ENCODE results near the gene SERP1.
"Not testable (repeated sequence)": the region's sequence is repeated elsewhere in the genome, so short reads cannot be mapped to it uniquely, and the experiment has no call there.

SERP1 gene

GRCh38 chr3:150503402-150504099, 42.7 kb downstream of the SERP1 start:
- no peak overlapping the region for H3K4me3 ChIP-seq (ENCODE audit: low read depth, low read length)
- H3K36me3 ChIP-seq (ENCODE audit: control insufficient read depth, insufficient read depth, low read length), result no peaks in the 10 kb centered on the region
- peaks cover 10% of the 10 kb centered on the region for H3K9me3 ChIP-seq (ENCODE audit: control insufficient read depth, insufficient read depth, low read length)
- no peaks in the 10 kb centered on the region for H3K4me1 ChIP-seq (ENCODE audit: control insufficient read depth, insufficient read depth, low read length)
- H3K27me3 ChIP-seq (ENCODE audit: control insufficient read depth, insufficient read depth, low read length), result no peaks in the 10 kb centered on the region
- no peak overlapping the region for H3K9ac ChIP-seq (ENCODE audit: low read depth, low read length)

GRCh38 chr3:150500960-150501359, 45.3 kb downstream of the SERP1 start:
- peaks cover 10% of the 10 kb centered on the region for H3K9me3 ChIP-seq (ENCODE audit: control insufficient read depth, insufficient read depth, low read length)
- H3K4me3 ChIP-seq (ENCODE audit: low read depth, low read length); H3K9ac ChIP-seq (ENCODE audit: low read depth, low read length); H3K36me3 ChIP-seq (ENCODE audit: control insufficient read depth, insufficient read depth, low read length); H3K27me3 ChIP-seq (ENCODE audit: control insufficient read depth, insufficient read depth, low read length); H3K4me1 ChIP-seq (ENCODE audit: control insufficient read depth, insufficient read depth, low read length): not testable (repeated sequence)

- Histone ChIP-seq H3K9ac (ENCODE audit: low read depth, low read length) (no peak overlapping the region), H3K4me3 (ENCODE audit: low read depth, low read length) (no peak overlapping the region), H3K4me1 (ENCODE audit: control insufficient read depth, insufficient read depth, low read length) (no peaks in the 10 kb centered on the region), H3K9me3 (ENCODE audit: control insufficient read depth, insufficient read depth, low read length) (peaks cover 10% of the 10 kb centered on the region), H3K27me3 (ENCODE audit: control insufficient read depth, insufficient read depth, low read length) (no peaks in the 10 kb centered on the region), H3K36me3 (ENCODE audit: control insufficient read depth, insufficient read depth, low read length) (no peaks in the 10 kb centered on the region)
Measured at GRCh38 chr3:150497956-150498355, 48.3 kb downstream of the SERP1 start.

- no peak overlapping the region for H3K9ac ChIP-seq (ENCODE audit: low read depth, low read length)
- no peaks in the 10 kb centered on the region for H3K27me3 ChIP-seq (ENCODE audit: control insufficient read depth, insufficient read depth, low read length)
- H3K4me1 ChIP-seq (ENCODE audit: control insufficient read depth, insufficient read depth, low read length), result no peaks in the 10 kb centered on the region
- no peaks in the 10 kb centered on the region for H3K36me3 ChIP-seq (ENCODE audit: control insufficient read depth, insufficient read depth, low read length)
- no peak overlapping the region for H3K4me3 ChIP-seq (ENCODE audit: low read depth, low read length)
- peaks cover 2% of the 10 kb centered on the region for H3K9me3 ChIP-seq (ENCODE audit: control insufficient read depth, insufficient read depth, low read length)
Measured at GRCh38 chr3:150495563-150496168, 50.6 kb downstream of the SERP1 start.

- Histone ChIP-seq H3K9me3 (ENCODE audit: control insufficient read depth, insufficient read depth, low read length) (no peaks in the 10 kb centered on the region), H3K36me3 (ENCODE audit: control insufficient read depth, insufficient read depth, low read length) (no peaks in the 10 kb centered on the region), H3K4me3 (ENCODE audit: low read depth, low read length) (no peak overlapping the region), H3K27me3 (ENCODE audit: control insufficient read depth, insufficient read depth, low read length) (no peaks in the 10 kb centered on the region), H3K9ac (ENCODE audit: low read depth, low read length) (no peak overlapping the region), H3K4me1 (ENCODE audit: control insufficient read depth, insufficient read depth, low read length) (no peaks in the 10 kb centered on the region)
Measured at GRCh38 chr3:150495149-150495548, 51.1 kb downstream of the SERP1 start.

GRCh38 chr3:150494411-150494977, 51.8 kb downstream of the SERP1 start:
- Histone ChIP-seq H3K27me3 (ENCODE audit: control insufficient read depth, insufficient read depth, low read length) (no peaks in the 10 kb centered on the region), H3K9me3 (ENCODE audit: control insufficient read depth, insufficient read depth, low read length) (no peaks in the 10 kb centered on the region), H3K9ac (ENCODE audit: low read depth, low read length) (no peak overlapping the region), H3K4me3 (ENCODE audit: low read depth, low read length) (no peak overlapping the region), H3K36me3 (ENCODE audit: control insufficient read depth, insufficient read depth, low read length) (no peaks in the 10 kb centered on the region), H3K4me1 (ENCODE audit: control insufficient read depth, insufficient read depth, low read length) (no peaks in the 10 kb centered on the region)

All from iPS-15b (cell line).